Measurements from ENCODE around the gene ATP6V0E1.

The ATP6V0E1 gene

GRCh38 chr5:172985596-172985995 lies 2.0 kb downstream of the ATP6V0E1 start:
- TF ChIP-seq, protein P1, sequence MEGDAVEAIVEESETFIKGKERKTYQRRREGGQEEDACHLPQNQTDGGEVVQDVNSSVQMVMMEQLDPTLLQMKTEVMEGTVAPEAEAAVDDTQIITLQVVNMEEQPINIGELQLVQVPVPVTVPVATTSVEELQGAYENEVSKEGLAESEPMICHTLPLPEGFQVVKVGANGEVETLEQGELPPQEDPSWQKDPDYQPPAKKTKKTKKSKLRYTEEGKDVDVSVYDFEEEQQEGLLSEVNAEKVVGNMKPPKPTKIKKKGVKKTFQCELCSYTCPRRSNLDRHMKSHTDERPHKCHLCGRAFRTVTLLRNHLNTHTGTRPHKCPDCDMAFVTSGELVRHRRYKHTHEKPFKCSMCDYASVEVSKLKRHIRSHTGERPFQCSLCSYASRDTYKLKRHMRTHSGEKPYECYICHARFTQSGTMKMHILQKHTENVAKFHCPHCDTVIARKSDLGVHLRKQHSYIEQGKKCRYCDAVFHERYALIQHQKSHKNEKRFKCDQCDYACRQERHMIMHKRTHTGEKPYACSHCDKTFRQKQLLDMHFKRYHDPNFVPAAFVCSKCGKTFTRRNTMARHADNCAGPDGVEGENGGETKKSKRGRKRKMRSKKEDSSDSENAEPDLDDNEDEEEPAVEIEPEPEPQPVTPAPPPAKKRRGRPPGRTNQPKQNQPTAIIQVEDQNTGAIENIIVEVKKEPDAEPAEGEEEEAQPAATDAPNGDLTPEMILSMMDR (IDR thresholded peaks at IDR 0.05; ENCODE audit: low read depth, low read length) = no peak
- DNase-seq (ENCODE audit: extremely low read depth, low read depth) = no peak

- TF ChIP-seq, protein P1 (IDR thresholded peaks at IDR 0.05; ENCODE audit: low read depth, low read length) = no peak
- DNase-seq (ENCODE audit: extremely low read depth, low read depth) = no peak
Measured at GRCh38 chr5:172988276-172988675, 4.7 kb downstream of the ATP6V0E1 start.

- TF ChIP-seq, protein P1 (IDR thresholded peaks at IDR 0.05; ENCODE audit: low read depth, low read length) = no peak
- DNase-seq (ENCODE audit: extremely low read depth, low read depth) = no peak
Measured at GRCh38 chr5:172990776-172991175, 7.2 kb downstream of the ATP6V0E1 start.

- TF ChIP-seq, protein P1 (IDR thresholded peaks at IDR 0.05; ENCODE audit: low read depth, low read length) = no peak
- DNase-seq (ENCODE audit: extremely low read depth, low read depth) = no peak
Measured at GRCh38 chr5:172994405-172994804, 10.8 kb downstream of the ATP6V0E1 start.

GRCh38 chr5:172999372-172999973 lies 15.9 kb downstream of the ATP6V0E1 start:
- DNase-seq (ENCODE audit: extremely low read depth, low read depth) = no peak
- TF ChIP-seq, protein P1 (IDR thresholded peaks at IDR 0.05; ENCODE audit: low read depth, low read length) = no peak

DNA sequence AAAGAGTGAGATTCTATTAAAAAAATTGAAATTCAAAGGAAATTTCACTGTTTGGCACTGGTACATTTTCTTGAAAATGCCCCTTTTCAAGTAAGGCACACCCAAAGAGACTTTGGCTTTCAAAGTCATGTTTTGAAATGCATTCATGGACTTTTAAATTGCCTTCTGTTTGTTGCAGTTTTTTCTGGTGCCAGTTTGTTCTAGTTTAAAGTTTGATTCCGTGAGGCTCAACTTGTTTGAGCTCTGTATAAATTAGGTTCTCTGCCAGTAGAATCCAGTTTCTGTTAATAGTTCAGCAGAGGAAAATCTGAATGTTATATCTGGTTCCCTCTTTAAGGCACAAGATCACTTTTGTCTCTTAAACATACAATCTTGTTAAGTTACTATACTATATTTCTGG lies 16.4 kb downstream of the ATP6V0E1 start:
- no peak for DNase-seq (ENCODE audit: extremely low read depth, low read depth)
- TF ChIP-seq, protein P1 (IDR thresholded peaks at IDR 0.05; ENCODE audit: low read depth, low read length) = no peak

DNA sequence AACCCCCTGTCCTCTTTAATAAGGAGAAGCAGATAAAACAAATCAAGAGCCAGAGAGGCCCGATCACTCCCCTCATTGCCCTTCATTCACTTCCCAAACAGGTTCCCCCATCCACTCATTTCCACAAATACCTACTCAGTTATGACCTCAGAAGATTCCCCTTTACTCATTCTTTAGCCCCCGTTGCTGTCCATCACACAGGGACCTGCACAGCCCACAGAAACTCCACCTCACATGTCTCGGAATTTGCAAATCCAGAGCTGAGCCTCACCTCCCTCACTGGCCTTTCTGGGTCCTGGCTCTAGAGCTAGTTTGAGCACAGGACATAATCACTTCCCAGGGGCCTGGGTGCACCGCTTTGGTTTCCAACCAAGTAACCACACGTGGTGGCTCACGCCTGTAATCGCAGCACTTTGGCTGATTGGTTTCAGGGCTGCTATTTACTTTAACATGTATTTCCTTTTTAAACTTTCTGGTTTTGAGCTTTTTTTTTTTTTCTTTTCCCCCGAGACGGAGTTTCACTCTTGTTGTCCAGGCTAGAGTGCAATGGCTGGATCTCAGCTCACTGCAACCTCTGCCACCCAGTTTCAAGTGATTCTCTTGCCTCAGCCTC lies 17.8 kb downstream of the ATP6V0E1 start:
- TF ChIP-seq, protein P1 (IDR thresholded peaks at IDR 0.05; ENCODE audit: low read depth, low read length) = no peak
- DNase-seq (ENCODE audit: extremely low read depth, low read depth) = no peak
